Parathyroid adenoma (tissue), 2 donors: ENCODE data around the gene LZTS2.
A peak's percentile ranks its signal among the peaks of the same experiment; 100 is the strongest.

Source experiments
- H2AFZ ChIP-seq: fragments of 300-600 bp; sonication (generic); one replicate; pipeline ENCODE4 v1.7.0; 2017; ENCODE audit warnings: antibody characterized with exemption, mild to moderate bottlenecking
- H3K27ac ChIP-seq: fragments of 300-600 bp; sonication (generic); one replicate; pipeline ENCODE4 v1.7.0; 2017
- H3K27me3 ChIP-seq: fragments of 300-600 bp; sonication (generic); one replicate; pipeline ENCODE4 v1.7.0; 2017; ENCODE audit warnings: low read length; ENCODE audit not compliant: control insufficient read depth, insufficient read depth
- H3K36me3 ChIP-seq: fragments of 300-600 bp; sonication (generic); one replicate; pipeline ENCODE4 v1.7.0; 2017; ENCODE audit warnings: low read length; ENCODE audit not compliant: control insufficient read depth, insufficient read depth
- H3K4me1 ChIP-seq: fragments of 300-600 bp; sonication (generic); one replicate; pipeline ENCODE4 v1.7.0; 2017; ENCODE audit warnings: control low read depth
- H3K4me2 ChIP-seq: fragments of 300-600 bp; sonication (generic); one replicate; pipeline ENCODE4 v1.7.0; 2017; ENCODE audit warnings: low read length
- H3K4me3 ChIP-seq: fragments of 300-600 bp; sonication (generic); one replicate; pipeline ENCODE4 v1.7.0; 2017; ENCODE audit warnings: low read depth, low read length
- H3K79me2 ChIP-seq: fragments of 300-600 bp; sonication (generic); one replicate; pipeline ENCODE4 v1.7.0; 2017; ENCODE audit warnings: control low read depth
- H3K9ac ChIP-seq: fragments of 300-600 bp; sonication (generic); one replicate; pipeline ENCODE4 v1.7.0; 2017; ENCODE audit warnings: mild to moderate bottlenecking
- H3K9me3 ChIP-seq: fragments of 300-600 bp; sonication (generic); one replicate; pipeline ENCODE4 v1.7.0; 2017; ENCODE audit warnings: low read length; ENCODE audit not compliant: control insufficient read depth
- CTCF ChIP-seq: fragments of 300-600 bp; sonication (generic); IDR thresholded peaks from one replicate; pipeline ENCODE4 v1.7.0; 2017; ENCODE audit warnings: antibody characterized with exemption, mild to moderate bottlenecking
- donor health status: primary hyperparathyroidism.

The LZTS2 gene

GRCh38 chr10:101014230-101014884, 14.7 kb downstream of the LZTS2 start:
- H3K36me3 ChIP-seq: no peaks in the 10 kb centered on the region
- peaks cover 13% of the 10 kb centered on the region for H3K4me1 ChIP-seq
- H3K4me2 ChIP-seq: no peak overlapping the region
- H3K4me3 ChIP-seq: no peak overlapping the region
- no peak overlapping the region for H2AFZ ChIP-seq
- peak; percentile 93 for TF ChIP-seq CTCF
- no peak overlapping the region for H3K9ac ChIP-seq
- no peaks in the 10 kb centered on the region for H3K79me2 ChIP-seq
- H3K9me3 ChIP-seq: no peaks in the 10 kb centered on the region
- no peak overlapping the region for H3K27ac ChIP-seq
- H3K27me3 ChIP-seq: no peaks in the 10 kb centered on the region

- no peak for TF ChIP-seq CTCF
- Histone ChIP-seq H3K4me2 (no peak overlapping the region), H3K27me3 (no peaks in the 10 kb centered on the region), H3K36me3 (no peaks in the 10 kb centered on the region), H3K9ac (no peak overlapping the region), H3K27ac (no peak overlapping the region), H2AFZ (no peak overlapping the region), H3K9me3 (no peaks in the 10 kb centered on the region), H3K79me2 (no peaks in the 10 kb centered on the region), H3K4me3 (no peak overlapping the region), H3K4me1 (peaks cover 13% of the 10 kb centered on the region)
These were observed 15.5 kb downstream of the LZTS2 start for GRCh38 chr10:101014966-101015581.

GRCh38 chr10:101015582-101015973, 16.0 kb downstream of the LZTS2 start:
- Histone ChIP-seq H3K4me2 (no peak overlapping the region), H3K9me3 (no peaks in the 10 kb centered on the region), H3K4me1 (peaks cover 13% of the 10 kb centered on the region), H3K79me2 (no peaks in the 10 kb centered on the region), H3K9ac (no peak overlapping the region), H3K27me3 (no peaks in the 10 kb centered on the region), H3K4me3 (no peak overlapping the region), H3K27ac (no peak overlapping the region), H3K36me3 (no peaks in the 10 kb centered on the region), H2AFZ (no peak overlapping the region)
- no peak for TF ChIP-seq CTCF

- Histone ChIP-seq H3K27me3 (no peaks in the 10 kb centered on the region), H3K4me1 (peaks cover 13% of the 10 kb centered on the region), H3K4me3 (no peak overlapping the region), H3K9me3 (no peaks in the 10 kb centered on the region), H3K79me2 (no peaks in the 10 kb centered on the region), H3K36me3 (no peaks in the 10 kb centered on the region), H2AFZ (no peak overlapping the region), H3K9ac (no peak overlapping the region), H3K4me2 (no peak overlapping the region), H3K27ac (no peak overlapping the region)
- TF ChIP-seq CTCF: no peak
These were observed 17.2 kb downstream of the LZTS2 start for GRCh38 chr10:101016814-101017213.

- Histone ChIP-seq H3K36me3 (no peaks in the 10 kb centered on the region), H3K4me3 (no peak overlapping the region), H3K79me2 (no peaks in the 10 kb centered on the region), H2AFZ (no peak overlapping the region), H3K4me2 (no peak overlapping the region), H3K9me3 (no peaks in the 10 kb centered on the region), H3K27me3 (no peaks in the 10 kb centered on the region), H3K4me1 (peaks cover 10% of the 10 kb centered on the region), H3K27ac (no peak overlapping the region), H3K9ac (no peak overlapping the region)
- TF ChIP-seq CTCF: no peak
These were observed 18.6 kb downstream of the LZTS2 start for GRCh38 chr10:101018118-101018599.
